PC-9 (cell line): ENCODE results near the gene TMEM117. TPM values are rescaled to one million over a fixed set of nuclear protein-coding genes. Genes with fewer than 3 reads are reported as not detected.

Source experiments
- BruUV-seq: library from RNA; stranded (reverse); fragments of 400-500 nt; replicated peaks from 2 replicates; lab custom pipeline; 2021; lab: Mats Ljungman, UMichigan
- CTCF ChIA-PET: fragments of 300-600 bp; sonication (Branson Sonifier 250); formaldehyde crosslinking; loops from one replicate; lab custom pipeline; 2022; ENCODE audit warnings: antibody characterized with exemption; lab: Charles Lee
- POLR2A ChIA-PET: fragments of 300-600 bp; sonication (Branson Sonifier 250); formaldehyde crosslinking; loops from one replicate; lab custom pipeline; 2022; ENCODE audit warnings: antibody characterized with exemption; ENCODE audit not compliant: unreplicated experiment; lab: Charles Lee
- DNase-seq, 2 experiments: peaks; one replicate each; pipeline versions ENCODE4 v3.0.0 to v3.0.0-alpha.2; 2015 to 2022; ENCODE audit warnings: mixed read lengths in 1 of 2
- H2AFZ ChIP-seq: fragments of 200-600 bp; sonication (generic); 2 replicates; pipeline ENCODE4 v1.8.1; 2017; ENCODE audit warnings: antibody characterized with exemption
- H3F3A ChIP-seq: fragments of 200-600 bp; sonication (generic); 2 replicates; pipeline ENCODE4 v1.8.1; 2017; ENCODE audit warnings: antibody characterized with exemption, mild to moderate bottlenecking, low read depth; ENCODE audit not compliant: insufficient read depth
- H3K27ac ChIP-seq: fragments of 200-600 bp; sonication (generic); 2 replicates; pipeline ENCODE4 v1.6.1; 2016; ENCODE audit warnings: mixed run types
- H3K27me3 ChIP-seq: fragments of 200-600 bp; sonication (generic); 2 replicates; pipeline ENCODE4 v1.6.1; 2016; ENCODE audit warnings: low read depth, mixed run types; ENCODE audit not compliant: insufficient read depth
- H3K36me3 ChIP-seq: fragments of 200-600 bp; sonication (generic); 2 replicates; pipeline ENCODE4 v1.6.1; 2016; ENCODE audit warnings: low read depth, mixed run types
- H3K4me1 ChIP-seq: fragments of 200-600 bp; sonication (generic); replicated peaks from 2 replicates; pipeline ENCODE4 v1.6.1; 2016; ENCODE audit warnings: mixed run types; ENCODE audit not compliant: insufficient read depth
- H3K4me2 ChIP-seq: fragments of 200-600 bp; sonication (generic); 2 replicates; pipeline ENCODE4 v1.6.1; 2017; ENCODE audit warnings: mixed run types
- H3K4me3 ChIP-seq: fragments of 200-600 bp; sonication (generic); 2 replicates; pipeline ENCODE4 v1.6.1; 2016; ENCODE audit warnings: mixed run types
- H3K79me2 ChIP-seq: fragments of 200-600 bp; sonication (generic); 2 replicates; pipeline ENCODE4 v1.6.1; 2017; ENCODE audit warnings: low read depth, mixed run types
- H3K9me2 ChIP-seq: fragments of 200-600 bp; sonication (generic); 2 replicates; pipeline ENCODE4 v1.8.1; 2017; ENCODE audit warnings: mild to moderate bottlenecking; ENCODE audit not compliant: insufficient read depth
- H3K9me3 ChIP-seq: fragments of 200-600 bp; sonication (generic); 2 replicates; pipeline ENCODE4 v1.8.1; 2016; ENCODE audit warnings: low read depth; ENCODE audit not compliant: insufficient read depth
- H4K20me1 ChIP-seq: fragments of 200-600 bp; sonication (generic); 2 replicates; pipeline ENCODE4 v1.8.1; 2017; ENCODE audit not compliant: insufficient read depth
- CTCF ChIP-seq: fragments of 200-600 bp; sonication (generic); conservative IDR thresholded peaks from 2 replicates; pipeline ENCODE4 v1.6.1; 2017; ENCODE audit warnings: mixed run types, antibody characterized with exemption, mild to moderate bottlenecking, moderate library complexity
- EZH2 ChIP-seq: fragments of 200-600 bp; sonication (generic); IDR thresholded peaks from 2 replicates; pipeline ENCODE4 v1.8.0; 2017; ENCODE audit warnings: antibody characterized with exemption, low read depth
- intact Hi-C: fragments of 100-400 bp; cut with micrococcal nuclease; formaldehyde crosslinking; loops from one replicate; pipeline ENCODE4 v1.10.0; 2022; ENCODE audit not compliant: unreplicated experiment
- total RNA-seq: library from RNA; stranded (reverse); gene quantifications from 2 replicates; pipeline ENCODE4 v1.2.3, GENCODE V29; 2021

Gene TMEM117
- total RNA-seq, 1 experiment from 2014 or later = 2.0 TPM

GRCh38 chr12:44436756-44437155 is 600.9 kb downstream of the TMEM117 start:
- ChIA-PET POLR2A (no interaction called here), CTCF (no interaction called here)
- Histone ChIP-seq H3K79me2 (no peaks in the 10 kb centered on the region), H3K4me2 (no peak overlapping the region), H4K20me1 (no peaks in the 10 kb centered on the region), H3K4me3 (no peak overlapping the region), H3F3A (no peaks in the 10 kb centered on the region), H3K9me3 (no peaks in the 10 kb centered on the region), H2AFZ (no peak overlapping the region), H3K27me3 (no peaks in the 10 kb centered on the region), H3K4me1 (no peaks in the 10 kb centered on the region), H3K9me2 (no peaks in the 10 kb centered on the region), H3K36me3 (no peaks in the 10 kb centered on the region), H3K27ac (no peak overlapping the region)
- no peak for DNase-seq
- intact Hi-C loops = no loop called here
- no peak for TF ChIP-seq EZH2
- no peak for TF ChIP-seq CTCF
- no TSS peak for BruUV-seq

Other genes with a start within 250 kb of the TMEM117 start
- 14.7 and 15.7 TPM in 2 replicates for gene PUS7L, start 77.3 kb upstream of the TMEM117 start, total RNA-seq
- 10.0 and 10.1 TPM in 2 replicates for gene IRAK4, start 77.1 kb upstream of the TMEM117 start, total RNA-seq
- 54.5 and 85.9 TPM in 2 replicates for gene TWF1, start 29.8 kb upstream of the TMEM117 start, total RNA-seq